ENCODE results near the gene PHC1.
"Not testable (repeated sequence)": the region's sequence is repeated elsewhere in the genome, so short reads cannot be mapped to it uniquely, and the experiment has no call there.

PHC1 gene

GRCh38 chr12:8916154-8916553, 1.8 kb downstream of the PHC1 start:
- TF ChIP-seq, protein P1, sequence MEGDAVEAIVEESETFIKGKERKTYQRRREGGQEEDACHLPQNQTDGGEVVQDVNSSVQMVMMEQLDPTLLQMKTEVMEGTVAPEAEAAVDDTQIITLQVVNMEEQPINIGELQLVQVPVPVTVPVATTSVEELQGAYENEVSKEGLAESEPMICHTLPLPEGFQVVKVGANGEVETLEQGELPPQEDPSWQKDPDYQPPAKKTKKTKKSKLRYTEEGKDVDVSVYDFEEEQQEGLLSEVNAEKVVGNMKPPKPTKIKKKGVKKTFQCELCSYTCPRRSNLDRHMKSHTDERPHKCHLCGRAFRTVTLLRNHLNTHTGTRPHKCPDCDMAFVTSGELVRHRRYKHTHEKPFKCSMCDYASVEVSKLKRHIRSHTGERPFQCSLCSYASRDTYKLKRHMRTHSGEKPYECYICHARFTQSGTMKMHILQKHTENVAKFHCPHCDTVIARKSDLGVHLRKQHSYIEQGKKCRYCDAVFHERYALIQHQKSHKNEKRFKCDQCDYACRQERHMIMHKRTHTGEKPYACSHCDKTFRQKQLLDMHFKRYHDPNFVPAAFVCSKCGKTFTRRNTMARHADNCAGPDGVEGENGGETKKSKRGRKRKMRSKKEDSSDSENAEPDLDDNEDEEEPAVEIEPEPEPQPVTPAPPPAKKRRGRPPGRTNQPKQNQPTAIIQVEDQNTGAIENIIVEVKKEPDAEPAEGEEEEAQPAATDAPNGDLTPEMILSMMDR (conservative IDR thresholded peaks at IDR 0.05; ENCODE audit: low read depth) = no peak
- no peak overlapping the region for H3K27ac ChIP-seq
- POLR2A ChIA-PET (ENCODE audit: low non-redundant PET) = no interaction called here
- CTCF ChIA-PET = interaction anchor here (0.6 kb wide), 1 partner anchor 181 kb away, joined by 3 read pairs; no protein-coding TSS in a partner anchor
- no peak for DNase-seq (ENCODE audit: low spot score)

GRCh38 chr12:8917031-8917430, 2.7 kb downstream of the PHC1 start:
- CTCF ChIA-PET = interaction anchor here (0.6 to 0.7 kb wide), 2 partner anchors 373 to 1809 kb away, joined by 3 read pairs; no protein-coding TSS in a partner anchor
- no peak for DNase-seq (ENCODE audit: low spot score)
- TF ChIP-seq, protein P1 (conservative IDR thresholded peaks at IDR 0.05; ENCODE audit: low read depth) = no peak
- H3K27ac ChIP-seq = no peak overlapping the region
- POLR2A ChIA-PET (ENCODE audit: low non-redundant PET) = no interaction called here

DNA sequence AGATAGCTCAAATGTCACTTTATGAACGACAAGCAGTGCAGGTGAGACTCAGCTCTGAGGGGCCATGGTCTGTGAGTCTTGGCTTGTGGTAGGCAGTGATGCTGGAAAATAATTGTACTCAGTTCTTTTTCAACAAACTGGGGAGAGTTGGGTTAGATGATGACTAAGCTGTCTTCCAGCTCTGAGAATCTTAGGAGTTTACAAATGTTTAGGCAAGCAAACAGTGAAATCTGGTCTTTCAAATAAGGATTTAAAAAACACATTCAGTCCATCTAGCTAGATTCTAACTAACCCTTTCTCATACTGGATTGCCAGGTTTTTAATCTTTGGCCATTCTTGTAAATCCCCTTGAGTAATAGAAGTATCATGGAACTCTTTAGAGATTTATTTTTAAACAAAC, 3.4 kb downstream of the PHC1 start:
- H3K27ac ChIP-seq = no peak overlapping the region
- TF ChIP-seq, protein P1 (conservative IDR thresholded peaks at IDR 0.05; ENCODE audit: low read depth) = no peak
- no peak for DNase-seq (ENCODE audit: low spot score)
- CTCF ChIA-PET = interaction anchor here (0.7 kb wide), 1 partner anchor 374 kb away, joined by 3 read pairs; no protein-coding TSS in a partner anchor
- POLR2A ChIA-PET (ENCODE audit: low non-redundant PET) = no interaction called here

- CTCF ChIA-PET; H3K27ac ChIP-seq; POLR2A ChIA-PET (ENCODE audit: low non-redundant PET); DNase-seq (ENCODE audit: low spot score): not testable (repeated sequence)
Observed at GRCh38 chr12:8919643-8920042, 5.3 kb downstream of the PHC1 start.

DNA sequence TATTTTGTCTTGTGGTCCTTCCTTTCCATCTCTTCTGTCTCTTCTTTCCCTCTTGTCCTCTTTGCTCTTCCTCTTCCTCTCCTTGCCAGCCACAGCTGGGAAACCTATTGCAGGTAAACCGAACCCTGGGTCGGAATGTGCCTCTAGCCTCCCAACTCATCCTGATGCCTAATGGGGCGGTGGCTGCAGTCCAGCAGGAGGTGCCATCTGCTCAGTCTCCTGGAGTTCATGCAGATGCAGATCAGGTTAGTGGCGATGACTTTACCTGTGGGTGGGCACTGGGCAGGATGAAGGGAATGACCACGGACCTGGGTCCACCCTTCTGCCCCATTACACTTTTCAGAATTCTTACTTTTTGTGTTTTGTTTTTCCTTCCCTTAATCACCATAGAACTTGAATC, 8.2 kb downstream of the PHC1 start:
- ChIA-PET POLR2A (ENCODE audit: low non-redundant PET) (no interaction called here), CTCF (interaction anchor here (0.5 kb wide), 1 partner anchor 8 kb away, joined by 3 read pairs; the partner anchor contains the start of gene PHC1)
- no peak overlapping the region for H3K27ac ChIP-seq
- TF ChIP-seq, protein P1 (conservative IDR thresholded peaks at IDR 0.05; ENCODE audit: low read depth) = no peak
- no peak for DNase-seq (ENCODE audit: low spot score)

GRCh38 chr12:8930655-8931323, 16.5 kb downstream of the PHC1 start:
- DNase-seq (ENCODE audit: low spot score); CTCF ChIA-PET; H3K27ac ChIP-seq; POLR2A ChIA-PET (ENCODE audit: low non-redundant PET): not testable (repeated sequence)

DNA sequence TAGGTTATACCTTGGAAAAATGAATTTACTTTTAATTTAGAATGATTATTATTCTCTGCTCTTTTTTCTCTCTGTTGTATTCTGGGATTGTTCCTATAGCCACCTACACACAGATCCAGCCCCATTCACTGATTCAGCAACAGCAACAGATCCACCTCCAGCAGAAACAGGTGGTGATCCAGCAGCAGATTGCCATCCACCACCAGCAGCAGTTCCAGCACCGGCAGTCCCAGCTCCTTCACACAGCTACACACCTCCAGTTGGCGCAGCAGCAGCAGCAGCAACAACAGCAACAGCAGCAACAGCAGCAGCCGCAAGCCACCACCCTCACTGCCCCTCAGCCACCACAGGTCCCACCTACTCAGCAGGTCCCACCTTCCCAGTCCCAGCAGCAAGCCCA, 18.2 kb downstream of the PHC1 start:
- H3K27ac ChIP-seq; POLR2A ChIA-PET (ENCODE audit: low non-redundant PET); CTCF ChIA-PET; DNase-seq (ENCODE audit: low spot score): not testable (repeated sequence)

DNA sequence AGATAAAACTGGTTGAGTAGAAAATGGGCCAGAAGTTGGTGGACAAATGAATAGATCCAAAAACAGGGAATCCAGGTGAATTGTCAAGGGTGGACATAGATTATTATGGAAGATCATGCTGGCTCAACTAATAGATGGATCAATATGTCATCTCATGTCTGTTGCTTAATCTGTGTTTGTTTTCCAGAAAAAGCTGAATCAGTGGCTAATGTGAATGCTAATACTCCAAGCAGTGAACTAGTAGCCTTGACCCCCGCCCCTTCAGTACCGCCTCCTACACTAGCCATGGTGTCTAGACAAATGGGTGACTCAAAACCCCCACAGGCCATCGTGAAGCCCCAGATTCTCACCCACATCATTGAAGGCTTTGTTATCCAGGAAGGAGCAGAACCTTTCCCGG, 19.8 kb downstream of the PHC1 start:
- CTCF ChIA-PET = interaction anchor here (0.7 kb wide), 1 partner anchor 1001 kb away, joined by 3 read pairs; no protein-coding TSS in a partner anchor
- DNase-seq (ENCODE audit: low spot score); POLR2A ChIA-PET (ENCODE audit: low non-redundant PET); H3K27ac ChIP-seq: not testable (repeated sequence)

DNA sequence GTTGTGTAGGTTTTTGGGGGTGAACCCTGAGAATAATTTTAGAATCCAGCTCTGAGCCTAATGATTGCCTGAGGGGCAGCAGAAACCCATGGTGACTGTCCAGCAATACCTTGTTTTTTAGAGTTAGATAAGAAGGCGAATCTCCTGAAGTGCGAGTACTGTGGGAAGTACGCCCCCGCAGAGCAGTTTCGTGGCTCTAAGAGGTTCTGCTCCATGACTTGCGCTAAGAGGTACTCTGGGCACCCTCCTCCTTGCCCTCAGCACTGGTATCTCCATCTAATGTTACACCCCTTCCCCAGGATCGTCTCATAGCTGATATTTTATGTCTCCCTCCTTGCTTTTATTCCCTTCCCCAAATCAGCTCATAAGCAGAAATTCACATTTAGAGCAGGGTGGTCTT, 22.4 kb downstream of the PHC1 start:
- DNase-seq (ENCODE audit: low spot score) = no peak
- no peak overlapping the region for H3K27ac ChIP-seq
- CTCF ChIA-PET = no interaction called here
- POLR2A ChIA-PET (ENCODE audit: low non-redundant PET) = no interaction called here
- TF ChIP-seq, protein P1 (conservative IDR thresholded peaks at IDR 0.05; ENCODE audit: low read depth) = no peak

- DNase-seq (ENCODE audit: low spot score); POLR2A ChIA-PET (ENCODE audit: low non-redundant PET); CTCF ChIA-PET; H3K27ac ChIP-seq: not testable (repeated sequence)
Observed at GRCh38 chr12:8937842-8938442, 23.6 kb downstream of the PHC1 start.

Data from RWPE1 (cell line).